CD4-positive, alpha-beta T cell treated with Interleukin-1 beta for 1 hour (primary cell): ENCODE data around the gene HLCS.

Experiments used
- DNase-seq, 2 donors: peaks; one replicate each; pipeline ENCODE4 v3.0.0-alpha.2; 2020 to 2022

HLCS gene

GRCh38 chr21:36914244-36915013 is 52.0 kb downstream of the HLCS start:
- DNase-seq, result no peak

GRCh38 chr21:36913247-36914169 is 53.0 kb downstream of the HLCS start:
- no peak for DNase-seq

GRCh38 chr21:36910581-36911307 is 55.7 kb downstream of the HLCS start:
- DNase-seq, result no peak

- no peak for DNase-seq
Measured at GRCh38 chr21:36909901-36910561, 56.4 kb downstream of the HLCS start.

GRCh38 chr21:36909423-36909822 is 57.0 kb downstream of the HLCS start:
- no peak for DNase-seq

DNA sequence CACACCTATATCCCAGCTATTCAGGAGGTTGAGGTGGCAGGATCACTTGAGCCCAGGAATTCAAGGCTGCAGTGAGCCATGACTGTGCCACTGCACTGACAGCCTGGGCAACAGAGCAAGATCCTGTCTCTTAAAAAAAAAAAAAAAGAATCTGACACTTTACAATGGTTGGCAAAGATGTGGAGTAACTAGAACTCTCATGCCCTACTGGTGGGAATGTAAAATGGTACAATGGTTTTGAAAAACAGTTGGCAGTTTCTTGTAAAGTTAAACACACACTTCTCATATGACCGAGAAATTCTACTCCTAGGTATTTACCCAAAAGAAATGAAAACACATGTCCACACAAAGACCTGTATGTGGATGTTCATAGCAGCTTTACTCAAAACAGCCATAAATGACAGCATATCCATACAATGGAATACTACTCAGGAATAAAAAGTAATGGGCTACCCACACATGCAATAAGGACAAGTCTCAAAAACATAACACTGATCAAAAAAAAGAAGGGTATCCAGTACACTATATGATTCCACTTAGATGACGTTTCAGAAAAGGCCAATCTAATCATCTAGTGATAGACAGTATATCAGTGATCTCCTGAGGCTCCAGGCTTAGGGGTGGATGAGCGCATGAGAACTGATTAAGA is 58.1 kb downstream of the HLCS start:
- no peak for DNase-seq

DNA sequence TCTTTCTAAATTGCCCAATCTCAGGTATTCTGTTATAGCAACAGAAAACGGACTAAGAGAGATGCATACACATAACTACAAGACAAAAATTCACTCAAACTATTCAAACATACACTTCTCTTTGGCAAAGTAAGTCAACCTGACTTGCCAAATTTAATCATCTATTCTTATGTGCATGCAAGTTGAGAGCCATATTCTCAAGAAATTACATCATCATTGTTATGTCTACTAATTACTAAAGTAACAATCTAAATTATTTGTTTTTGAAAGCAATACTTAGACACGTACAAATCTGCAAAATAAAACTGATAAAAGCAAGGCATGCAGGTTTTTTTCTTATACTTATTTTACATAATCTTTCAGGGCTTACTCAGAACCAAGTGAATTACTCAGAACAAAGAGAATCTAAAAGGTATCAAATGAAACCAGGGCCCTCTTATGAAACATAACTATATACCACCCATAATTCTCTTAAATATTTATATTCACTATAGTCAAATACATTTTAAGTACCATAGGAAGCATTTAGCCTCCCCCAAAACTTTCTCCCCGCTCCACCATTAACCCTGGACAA is 62.3 kb downstream of the HLCS start:
- no peak for DNase-seq

GRCh38 chr21:36902793-36903192 is 63.7 kb downstream of the HLCS start:
- no peak for DNase-seq

DNA sequence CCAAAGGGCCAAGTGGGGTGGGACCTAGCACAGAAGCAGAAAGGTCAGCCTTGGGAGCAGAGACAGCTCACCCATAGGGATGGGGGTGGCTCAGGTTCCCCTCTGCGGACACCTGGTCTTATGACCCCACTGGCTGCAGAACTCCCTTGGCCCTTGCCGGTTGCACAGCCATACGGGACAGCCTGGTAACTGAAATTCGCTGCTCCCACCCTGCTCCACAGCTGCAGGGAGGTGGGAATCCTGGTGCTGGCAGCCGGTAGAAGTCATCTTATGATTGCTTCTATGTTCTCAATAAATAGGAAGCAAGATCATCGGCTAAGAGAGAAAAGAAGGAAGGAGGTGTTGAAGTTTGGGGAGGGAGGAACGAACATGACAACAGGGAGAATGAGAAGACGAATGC is 64.1 kb downstream of the HLCS start:
- DNase-seq, result no peak

DNA sequence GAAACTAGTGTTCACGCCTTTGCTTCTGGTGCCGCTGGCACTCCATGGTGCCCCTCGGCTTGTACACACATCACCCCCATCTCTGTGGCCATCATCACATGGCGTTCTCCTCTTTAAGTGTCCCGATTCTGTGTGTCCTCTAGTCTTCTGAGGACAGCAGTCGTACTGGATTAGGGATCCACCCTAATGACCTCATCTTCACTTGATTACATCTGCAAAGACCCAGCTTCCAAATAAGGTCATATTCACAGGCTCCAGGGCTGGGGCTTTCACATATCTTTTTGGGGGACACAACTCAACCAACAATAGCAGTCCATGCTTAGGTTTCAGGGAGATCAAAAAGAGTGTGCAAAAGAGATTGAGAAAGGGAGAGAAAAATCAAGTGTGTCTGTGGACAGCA is 64.9 kb downstream of the HLCS start:
- no peak for DNase-seq

- no peak for DNase-seq
Measured at GRCh38 chr21:36893581-36893980, 72.9 kb downstream of the HLCS start.

DNA sequence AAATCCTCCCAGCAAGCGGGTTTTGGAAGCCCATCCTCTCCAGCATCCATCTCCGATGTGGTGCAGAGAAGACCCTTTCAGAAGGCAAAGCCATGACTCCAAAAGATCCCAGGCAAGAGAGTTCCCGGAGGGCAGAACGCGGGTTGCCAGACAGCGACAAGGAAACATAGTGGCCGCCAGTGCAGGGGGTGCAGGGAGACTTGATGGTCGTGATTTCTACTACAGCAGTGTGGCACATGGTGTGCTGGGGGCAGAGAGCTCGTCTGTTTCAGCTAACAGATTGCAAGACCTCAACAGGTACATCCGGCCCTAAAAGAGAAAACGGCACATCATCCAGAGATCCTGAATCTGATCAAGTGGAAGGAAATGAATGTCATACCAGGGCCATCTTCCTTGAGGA is 74.3 kb downstream of the HLCS start:
- no peak for DNase-seq

DNA sequence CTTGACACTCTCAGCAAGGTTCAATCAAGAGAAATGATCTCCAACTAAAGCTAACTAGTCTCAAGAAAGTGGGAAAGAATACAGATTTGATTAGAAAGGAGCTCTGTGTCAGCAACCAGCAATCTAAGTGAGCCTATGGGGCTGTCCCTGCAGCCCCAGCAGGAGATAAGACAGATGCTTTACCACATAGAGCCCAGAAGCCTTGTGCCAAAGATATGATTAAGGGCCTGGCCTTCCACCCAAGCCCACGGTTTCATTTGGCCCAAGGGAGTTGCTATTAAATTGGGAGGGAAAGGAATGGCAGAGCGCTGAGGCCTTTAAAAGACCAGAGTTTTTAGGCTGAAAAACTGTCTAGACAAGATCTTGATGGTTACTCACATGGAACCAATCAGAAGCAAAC is 74.8 kb downstream of the HLCS start:
- no peak for DNase-seq

DNA sequence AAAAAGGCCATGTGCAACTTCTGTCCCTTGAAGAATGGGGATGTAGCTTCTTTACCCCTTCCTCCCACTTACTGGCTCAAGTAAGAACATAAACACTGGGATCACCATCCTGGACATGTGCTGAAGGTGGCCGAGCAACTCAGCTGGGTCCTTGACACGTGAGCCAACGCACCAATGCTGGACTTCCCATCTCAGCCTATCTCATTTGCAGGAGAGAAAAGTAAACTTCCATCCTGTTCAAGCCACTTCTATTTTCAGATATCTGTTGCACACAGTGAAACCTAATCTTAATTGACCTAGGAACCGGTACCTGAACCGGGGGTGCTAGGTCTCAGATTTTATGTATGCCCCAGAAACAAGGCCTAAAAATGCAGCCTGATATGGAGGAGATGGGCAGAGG is 75.3 kb downstream of the HLCS start:
- DNase-seq, result no peak

- no peak for DNase-seq
Measured at GRCh38 chr21:36890086-36890485, 76.4 kb downstream of the HLCS start.

DNA sequence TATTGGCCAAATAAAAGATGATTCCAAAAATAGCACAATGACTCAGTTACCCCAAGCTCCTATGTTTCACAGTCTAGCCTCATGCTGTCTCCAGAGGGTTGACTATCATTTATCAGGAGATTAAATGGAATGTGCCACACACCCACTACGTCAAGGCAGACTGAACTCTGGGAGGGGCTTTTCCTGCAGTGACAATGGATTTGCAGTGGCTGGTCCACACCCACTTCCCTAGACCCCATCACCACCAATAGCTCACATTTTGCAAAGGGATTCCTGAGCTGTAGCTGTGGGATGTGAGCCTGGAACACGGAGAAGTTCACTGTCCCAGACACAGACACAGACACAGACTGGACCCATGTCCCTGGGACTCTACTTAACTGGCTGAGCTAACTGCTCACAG is 77.1 kb downstream of the HLCS start:
- no peak for DNase-seq

DNA sequence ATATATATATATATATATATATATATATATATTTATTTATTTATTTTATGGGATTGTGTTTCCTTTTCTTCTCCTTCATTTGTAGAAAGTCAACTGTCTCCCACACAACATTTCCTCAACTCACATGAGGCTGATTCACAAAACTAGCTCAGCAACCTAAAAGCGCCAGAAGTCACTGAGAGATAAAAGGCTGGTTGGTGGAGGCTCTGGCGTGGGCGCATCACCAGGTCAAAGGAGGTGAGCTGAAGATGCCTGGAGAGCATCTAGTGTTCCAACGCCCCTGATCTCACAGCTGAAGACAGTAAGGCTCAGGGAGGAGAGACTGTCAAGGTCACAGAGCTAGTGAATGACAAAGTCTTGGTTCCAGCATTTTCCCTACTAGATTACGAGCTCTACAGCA is 78.0 kb downstream of the HLCS start:
- DNase-seq, result no peak

DNA sequence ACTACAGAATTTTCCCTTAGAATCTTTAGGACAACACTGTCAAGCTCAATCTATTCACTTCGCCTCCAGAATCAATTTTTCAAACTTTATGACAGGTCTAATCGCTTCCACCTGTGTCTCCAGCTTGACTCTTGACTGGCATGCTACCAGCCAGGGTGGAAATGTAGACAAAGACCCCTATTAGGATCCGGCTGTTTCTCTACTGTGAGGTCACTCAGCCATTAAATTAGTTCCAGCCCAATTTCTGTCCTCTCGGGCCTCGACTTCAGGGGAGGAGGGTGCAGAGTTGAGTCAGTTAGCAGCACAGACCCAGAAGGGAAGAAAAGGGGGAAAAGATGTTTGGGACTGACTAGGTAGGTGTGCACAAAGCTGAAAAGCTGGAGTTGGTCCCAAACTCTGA is 78.5 kb downstream of the HLCS start:
- no peak for DNase-seq

- DNase-seq, result no peak
Measured at GRCh38 chr21:36883532-36884486, 82.7 kb downstream of the HLCS start.

DNA sequence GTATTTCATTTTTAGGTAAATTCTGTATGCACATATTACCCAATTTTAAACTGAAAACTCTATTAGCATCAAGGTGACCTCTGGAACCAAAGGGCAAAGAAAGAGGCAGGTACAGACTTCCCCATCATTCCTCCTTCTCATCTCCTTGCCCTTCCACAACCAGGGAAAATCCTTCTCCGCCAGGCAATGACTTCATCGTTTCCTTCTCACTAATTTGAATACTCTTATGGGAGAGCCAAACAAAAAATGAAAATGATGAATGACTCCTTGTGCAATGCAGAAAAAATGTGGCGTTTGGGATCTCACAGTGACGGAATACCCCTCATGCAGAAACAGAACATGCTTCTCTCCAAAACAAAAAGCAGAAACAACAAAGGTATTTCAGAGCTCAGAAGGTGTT is 83.7 kb downstream of the HLCS start:
- DNase-seq, result no peak

DNA sequence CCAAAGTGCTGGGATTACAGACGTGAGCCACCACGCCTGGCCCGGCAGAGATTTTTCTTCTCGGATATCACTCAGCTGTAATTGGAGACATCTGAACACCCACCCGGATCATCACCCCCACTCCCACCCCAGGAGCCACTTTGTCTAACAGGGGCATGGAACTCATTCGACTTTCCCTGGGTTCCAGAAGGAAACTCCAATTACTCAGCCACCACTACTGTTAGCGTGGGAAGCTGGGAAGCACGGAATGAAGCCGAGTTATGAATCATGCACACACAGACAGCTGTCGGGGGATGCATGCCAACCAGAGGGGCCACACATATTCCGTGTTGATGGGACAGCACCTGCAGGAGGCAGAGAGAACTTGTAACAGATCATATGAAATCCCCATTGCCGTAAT is 85.2 kb downstream of the HLCS start:
- no peak for DNase-seq
